GM12873 (cell line): ENCODE measurements around the gene SPINDOC.

Experiments
- TF ChIP-seq, protein P1 (sequence below): IDR thresholded peaks from 2 replicates; pipeline ENCODE4 v1.5.1; 2012; ENCODE audit warnings: low read depth, mild to moderate bottlenecking, moderate library complexity, low read length, control low read depth; ENCODE audit not compliant: insufficient read depth; ENCODE audit errors: missing control alignments

The SPINDOC gene

DNA sequence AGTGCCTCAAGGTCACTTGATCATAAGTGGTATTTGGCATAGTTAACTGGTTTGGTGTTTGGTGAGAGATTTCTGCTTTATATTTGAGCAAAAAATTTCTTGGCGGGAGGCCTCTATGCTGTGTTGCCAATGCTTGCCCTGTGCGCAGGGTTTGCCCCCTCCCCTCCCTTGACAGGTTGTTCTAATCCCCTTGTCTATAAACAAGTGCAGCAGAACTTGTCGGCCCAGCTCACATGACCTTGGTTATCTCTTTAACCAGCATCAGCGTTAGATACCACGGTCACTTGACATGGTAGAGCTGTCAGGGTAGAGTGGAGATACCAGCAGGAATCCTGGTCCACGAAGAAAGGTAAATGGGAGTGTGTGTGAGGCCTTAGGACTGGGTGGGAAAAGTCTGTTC, 61.3 kb downstream of the SPINDOC start:
- TF ChIP-seq, protein P1, sequence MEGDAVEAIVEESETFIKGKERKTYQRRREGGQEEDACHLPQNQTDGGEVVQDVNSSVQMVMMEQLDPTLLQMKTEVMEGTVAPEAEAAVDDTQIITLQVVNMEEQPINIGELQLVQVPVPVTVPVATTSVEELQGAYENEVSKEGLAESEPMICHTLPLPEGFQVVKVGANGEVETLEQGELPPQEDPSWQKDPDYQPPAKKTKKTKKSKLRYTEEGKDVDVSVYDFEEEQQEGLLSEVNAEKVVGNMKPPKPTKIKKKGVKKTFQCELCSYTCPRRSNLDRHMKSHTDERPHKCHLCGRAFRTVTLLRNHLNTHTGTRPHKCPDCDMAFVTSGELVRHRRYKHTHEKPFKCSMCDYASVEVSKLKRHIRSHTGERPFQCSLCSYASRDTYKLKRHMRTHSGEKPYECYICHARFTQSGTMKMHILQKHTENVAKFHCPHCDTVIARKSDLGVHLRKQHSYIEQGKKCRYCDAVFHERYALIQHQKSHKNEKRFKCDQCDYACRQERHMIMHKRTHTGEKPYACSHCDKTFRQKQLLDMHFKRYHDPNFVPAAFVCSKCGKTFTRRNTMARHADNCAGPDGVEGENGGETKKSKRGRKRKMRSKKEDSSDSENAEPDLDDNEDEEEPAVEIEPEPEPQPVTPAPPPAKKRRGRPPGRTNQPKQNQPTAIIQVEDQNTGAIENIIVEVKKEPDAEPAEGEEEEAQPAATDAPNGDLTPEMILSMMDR = no peak

GRCh38 chr11:63875506-63876065, 62.3 kb downstream of the SPINDOC start:
- TF ChIP-seq, protein P1 = no peak

DNA sequence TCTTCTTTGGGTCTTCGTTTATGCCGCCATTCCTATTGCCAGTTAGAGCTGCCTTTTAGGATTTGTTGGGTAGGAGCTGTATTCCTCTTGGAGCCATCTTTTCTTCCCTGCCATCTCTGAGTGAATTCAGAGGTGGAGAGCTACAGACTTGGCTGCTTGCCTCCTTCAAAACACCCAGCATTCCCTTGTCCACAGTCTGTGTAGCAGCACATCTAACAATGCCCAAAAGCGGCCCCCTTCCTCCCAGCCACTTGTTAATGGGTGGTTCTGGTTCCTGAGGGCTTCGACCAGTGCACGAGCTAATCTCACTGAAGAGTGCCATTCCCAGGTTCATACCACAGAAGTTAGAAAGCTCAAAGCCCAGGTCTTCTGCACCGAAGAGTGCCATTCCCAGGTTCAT, 63.4 kb downstream of the SPINDOC start:
- TF ChIP-seq, protein P1 = no peak
